ENCODE results near the gene ASPN.

DNA sequence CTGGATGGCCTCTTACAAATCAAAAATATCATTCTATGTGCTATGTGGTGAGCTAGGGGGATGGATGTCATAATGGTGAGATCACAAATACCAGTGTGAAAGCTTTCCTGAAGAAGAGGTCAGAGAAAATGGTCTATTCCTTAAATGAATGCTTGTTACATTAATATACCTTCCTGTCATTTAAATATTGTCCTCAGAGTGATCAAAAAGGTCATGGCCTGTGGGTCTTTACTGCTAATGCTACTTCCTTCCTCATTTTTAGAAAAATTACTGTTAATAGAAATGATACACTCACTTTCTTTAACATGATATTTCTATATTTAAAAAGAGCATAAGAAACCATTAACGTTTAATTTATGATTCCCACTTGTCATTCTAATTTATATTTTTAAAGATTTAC is 67.7 kb downstream of the ASPN start:
- TF ChIP-seq, protein P1, sequence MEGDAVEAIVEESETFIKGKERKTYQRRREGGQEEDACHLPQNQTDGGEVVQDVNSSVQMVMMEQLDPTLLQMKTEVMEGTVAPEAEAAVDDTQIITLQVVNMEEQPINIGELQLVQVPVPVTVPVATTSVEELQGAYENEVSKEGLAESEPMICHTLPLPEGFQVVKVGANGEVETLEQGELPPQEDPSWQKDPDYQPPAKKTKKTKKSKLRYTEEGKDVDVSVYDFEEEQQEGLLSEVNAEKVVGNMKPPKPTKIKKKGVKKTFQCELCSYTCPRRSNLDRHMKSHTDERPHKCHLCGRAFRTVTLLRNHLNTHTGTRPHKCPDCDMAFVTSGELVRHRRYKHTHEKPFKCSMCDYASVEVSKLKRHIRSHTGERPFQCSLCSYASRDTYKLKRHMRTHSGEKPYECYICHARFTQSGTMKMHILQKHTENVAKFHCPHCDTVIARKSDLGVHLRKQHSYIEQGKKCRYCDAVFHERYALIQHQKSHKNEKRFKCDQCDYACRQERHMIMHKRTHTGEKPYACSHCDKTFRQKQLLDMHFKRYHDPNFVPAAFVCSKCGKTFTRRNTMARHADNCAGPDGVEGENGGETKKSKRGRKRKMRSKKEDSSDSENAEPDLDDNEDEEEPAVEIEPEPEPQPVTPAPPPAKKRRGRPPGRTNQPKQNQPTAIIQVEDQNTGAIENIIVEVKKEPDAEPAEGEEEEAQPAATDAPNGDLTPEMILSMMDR (IDR thresholded peaks at IDR 0.05), result no peak
- no peak for TF ChIP-seq POLR2A (IDR thresholded peaks at IDR 0.05)

Data from uterus (tissue), 2 donors.